Right renal cortex interstitium (tissue), 3 donors: ENCODE measurements around the gene TKT. TPM values are rescaled to one million over a fixed set of nuclear protein-coding genes. Genes with fewer than 3 reads are reported as not detected.

Experiments
- DNase-seq, 3 donors: peaks; one replicate each; pipeline ENCODE4 v3.0.0-alpha.2; 2013; ENCODE audit warnings: low read depth in 3 of 3, low spot score in 2 of 3
- polyA plus RNA-seq, 3 donors: library from polyadenylated mRNA; unstranded; fragments of 120-200 nt; gene quantifications; one replicate each; pipeline ENCODE4 v1.2.1, GENCODE V29; 2013; ENCODE audit not compliant: insufficient read length in 3 of 3

The TKT gene
- polyA plus RNA-seq, 3 donors = 90.4 to 106 (median 91.9) TPM

DNA sequence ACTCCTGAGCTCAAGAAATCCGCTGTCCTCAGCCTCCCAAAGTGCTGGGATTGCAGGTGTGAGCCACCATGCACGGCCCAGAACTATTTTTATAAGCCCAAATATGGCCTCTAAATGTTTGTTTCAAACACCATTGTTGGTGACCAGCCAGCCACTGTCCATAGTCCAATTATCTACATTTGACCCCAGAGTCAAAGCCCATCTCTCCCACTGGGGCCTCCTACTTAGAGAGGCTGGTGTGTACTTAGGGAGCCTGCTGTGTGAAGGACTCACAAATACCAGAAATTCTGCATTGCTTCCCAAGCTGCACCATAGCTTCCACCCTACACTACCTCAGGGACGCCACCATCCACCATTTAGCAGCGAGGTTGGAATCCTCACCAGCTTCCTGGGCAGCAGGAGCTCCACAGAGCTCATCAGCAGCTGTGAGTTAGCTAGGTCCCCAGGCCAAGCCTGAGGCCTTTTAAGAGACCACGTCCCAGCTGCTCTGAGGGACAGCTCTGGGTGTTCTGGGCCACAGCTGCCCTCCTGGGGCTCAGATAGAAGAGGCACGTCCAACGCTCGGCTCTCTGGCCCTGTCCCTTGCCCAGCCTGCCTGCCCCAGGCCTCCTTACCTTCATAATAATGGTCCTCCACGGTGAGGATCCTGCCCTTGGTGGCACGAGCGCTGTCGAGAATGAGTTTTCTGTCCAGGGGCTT is 29.5 kb downstream of the TKT start:
- no peak for DNase-seq

DNA sequence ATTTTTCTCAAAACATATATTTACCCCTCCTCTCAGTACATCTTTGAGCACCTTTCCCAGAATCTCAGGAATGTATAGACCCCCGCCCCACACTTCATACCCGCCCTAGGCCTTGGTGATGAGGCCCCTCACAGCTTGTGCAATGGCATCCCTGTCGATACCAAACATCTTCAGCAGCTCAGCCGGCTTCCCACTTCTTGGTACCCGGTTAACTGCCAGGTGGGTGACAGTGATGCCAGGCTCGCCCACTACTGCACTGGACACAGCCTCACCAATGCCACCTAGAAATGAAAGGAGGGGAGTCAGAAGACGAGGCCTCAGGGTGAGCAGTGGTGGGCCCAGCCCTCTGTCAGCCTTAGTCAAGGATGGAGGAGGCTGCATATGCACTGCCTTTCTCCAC is 30.2 kb downstream of the TKT start:
- no peak for DNase-seq

DNA sequence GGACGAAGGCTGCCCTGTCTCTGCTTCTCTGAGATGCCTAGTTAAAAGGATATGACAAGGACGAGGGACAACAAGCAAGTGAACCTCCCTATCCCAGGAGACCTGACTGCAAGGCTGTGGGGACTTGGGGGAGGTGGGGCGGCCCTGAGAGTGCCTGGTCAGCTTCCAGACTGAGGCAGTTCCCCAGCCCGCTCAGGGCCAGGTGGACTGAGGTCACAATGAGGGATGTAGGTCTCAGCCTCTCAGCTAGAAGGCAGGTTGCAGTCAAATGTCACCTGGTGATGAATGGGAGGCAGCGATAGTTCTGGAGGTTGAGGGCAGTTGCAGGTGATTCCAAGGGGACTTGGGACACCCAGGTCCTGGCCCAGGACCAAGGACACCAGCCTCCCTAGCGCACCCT is 30.6 kb downstream of the TKT start:
- DNase-seq = no peak

DNA sequence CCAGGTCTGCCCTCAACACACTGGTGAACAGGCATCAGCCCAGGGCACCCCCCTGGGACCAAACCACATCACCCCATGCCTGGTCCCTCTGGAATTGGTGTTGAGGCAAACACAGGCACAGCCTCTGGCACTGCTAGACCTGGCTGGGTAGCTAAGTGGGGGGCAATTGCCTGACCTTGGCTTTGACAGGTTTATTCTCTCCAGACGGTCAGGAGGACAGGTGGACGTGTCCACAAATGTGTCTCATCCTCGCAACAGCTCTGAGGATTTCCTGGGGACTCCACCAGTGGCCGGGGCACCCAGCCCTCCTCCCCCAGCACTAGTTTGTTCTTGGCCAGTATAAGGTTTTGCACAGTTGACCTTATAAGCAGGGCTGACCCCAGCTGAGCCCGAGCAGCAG is 31.3 kb downstream of the TKT start:
- no peak for DNase-seq

DNA sequence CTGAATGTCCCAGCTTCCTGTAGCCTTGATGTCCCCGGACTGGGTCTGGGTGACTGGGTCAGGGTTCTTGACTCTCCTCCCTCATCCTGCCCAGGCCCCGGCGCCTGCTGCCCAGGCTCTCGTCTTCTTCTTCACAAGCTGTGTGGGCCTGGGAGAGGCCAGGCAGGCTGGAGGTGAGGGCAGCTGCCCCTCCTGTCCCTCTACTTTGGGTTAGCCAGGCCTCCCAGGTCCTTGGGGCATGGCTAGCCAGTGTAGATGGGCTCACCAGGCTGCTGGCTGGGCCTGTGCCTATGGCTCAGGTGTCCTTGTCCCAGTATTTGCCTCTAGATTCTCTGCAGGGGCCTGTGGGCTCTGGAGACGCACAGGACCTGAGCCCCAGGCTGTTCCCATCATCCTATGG is 31.8 kb downstream of the TKT start:
- DNase-seq = no peak

DNA sequence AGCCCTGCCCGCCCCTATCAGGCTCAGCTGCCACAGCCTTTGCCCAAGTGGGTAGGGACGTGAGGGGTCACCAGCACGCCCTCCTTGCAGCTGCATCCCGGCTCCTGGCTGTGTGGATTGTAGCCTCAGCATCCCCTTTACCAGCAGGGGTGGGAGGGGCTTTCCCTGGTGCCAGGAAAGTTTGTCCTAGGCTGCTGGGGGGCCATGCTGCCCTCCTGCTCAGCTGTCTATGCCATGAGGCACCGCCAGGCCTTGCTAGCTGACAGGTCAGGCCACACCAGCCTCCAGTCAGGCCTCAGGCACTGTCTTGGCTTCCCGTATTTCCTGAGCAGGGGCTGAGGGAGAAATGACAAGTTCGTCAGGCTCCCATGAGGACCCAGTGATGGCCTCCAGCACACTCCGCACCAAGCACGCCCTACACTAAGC is 32.3 kb downstream of the TKT start:
- no peak for DNase-seq

DNA sequence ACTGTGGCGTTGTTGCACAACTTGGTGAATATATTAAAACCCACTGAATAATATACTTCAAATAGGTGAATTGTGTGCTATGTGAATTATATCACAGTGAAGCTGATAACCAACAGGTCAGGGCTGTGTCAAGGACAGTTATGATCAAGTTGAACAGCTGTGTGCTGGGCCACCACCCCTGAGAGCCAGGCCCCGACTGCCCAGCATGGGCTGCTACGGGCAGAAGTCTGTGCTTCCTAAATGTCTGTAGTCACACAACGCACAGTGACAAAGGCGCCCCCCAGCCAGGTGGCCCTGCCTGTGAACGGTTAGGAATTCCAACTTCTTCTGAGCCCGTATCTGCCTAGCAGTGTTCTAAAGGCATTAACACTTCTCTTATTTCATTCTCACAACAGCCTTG is 32.8 kb downstream of the TKT start:
- no peak for DNase-seq

DNA sequence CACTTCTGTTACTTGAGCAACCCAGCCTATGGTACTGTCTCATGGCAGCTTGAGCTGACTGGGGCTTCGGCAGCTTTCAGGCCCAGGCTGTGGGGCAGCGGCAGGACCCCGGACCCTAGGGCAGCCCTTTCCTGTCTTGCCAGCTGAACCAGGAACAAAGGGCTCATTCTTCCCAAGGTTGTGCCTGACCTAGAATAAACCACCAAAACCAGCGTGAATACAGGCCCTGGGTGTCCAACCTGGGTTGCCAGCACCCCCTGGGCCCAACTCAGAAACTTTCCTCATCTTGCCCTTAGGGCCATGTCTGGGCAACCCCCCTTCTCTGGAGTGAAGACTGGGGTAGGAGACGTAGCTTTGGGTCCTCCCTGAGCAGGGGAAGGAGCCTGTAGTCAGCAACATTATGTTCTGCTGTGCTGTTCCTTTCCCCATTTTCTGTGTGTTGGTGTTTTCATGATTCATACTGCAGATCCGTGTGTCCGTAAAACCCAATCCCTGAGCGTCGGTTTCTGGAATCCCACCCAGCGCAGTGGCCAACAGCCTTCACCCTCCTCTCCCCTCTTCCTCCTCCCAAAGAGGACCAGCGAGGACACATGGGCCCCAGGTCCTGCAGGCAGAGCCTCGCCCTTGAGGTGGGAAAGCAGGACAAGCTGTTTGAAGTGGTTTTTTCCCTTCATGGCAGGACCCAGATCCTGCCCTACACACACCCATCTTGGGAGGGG is 33.5 kb downstream of the TKT start:
- DNase-seq = no peak

DNA sequence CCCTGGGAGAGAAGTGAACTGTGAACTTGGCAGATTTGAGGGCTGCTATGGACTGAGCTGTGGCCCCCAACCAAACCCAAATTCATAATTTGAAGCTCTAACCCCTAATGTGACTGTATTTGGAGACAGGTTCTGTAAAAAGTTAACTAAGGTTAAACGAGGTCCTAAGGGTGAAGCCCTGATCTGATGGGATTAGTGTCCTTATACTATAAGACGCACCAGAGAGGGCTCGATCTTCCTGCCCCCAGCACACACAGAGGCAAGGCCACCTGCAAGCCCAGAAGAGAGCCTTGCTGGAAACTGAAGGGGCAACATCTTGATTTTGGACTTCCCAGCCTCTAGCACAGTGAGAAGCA is 34.0 kb downstream of the TKT start:
- no peak for DNase-seq

DNA sequence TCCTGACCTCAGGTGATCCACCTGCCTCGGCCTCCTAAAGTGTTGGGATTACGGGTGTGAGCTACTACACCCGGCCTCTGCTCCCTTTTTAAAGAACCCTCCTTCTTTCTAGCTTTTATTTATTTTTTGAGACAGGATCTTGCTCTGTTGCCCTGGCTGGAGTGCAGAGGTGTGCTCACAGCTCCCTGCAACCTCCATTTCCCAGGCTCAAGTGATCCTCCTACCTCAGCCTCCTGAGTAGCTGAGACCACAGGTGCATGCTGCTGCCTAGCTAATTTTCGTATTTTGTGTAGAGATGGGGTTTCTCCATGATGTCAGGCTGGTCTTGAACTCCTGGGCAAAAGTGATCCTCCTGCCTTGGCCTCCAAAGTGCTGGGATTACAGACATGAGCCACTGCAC is 34.5 kb downstream of the TKT start:
- DNase-seq = no peak

DNA sequence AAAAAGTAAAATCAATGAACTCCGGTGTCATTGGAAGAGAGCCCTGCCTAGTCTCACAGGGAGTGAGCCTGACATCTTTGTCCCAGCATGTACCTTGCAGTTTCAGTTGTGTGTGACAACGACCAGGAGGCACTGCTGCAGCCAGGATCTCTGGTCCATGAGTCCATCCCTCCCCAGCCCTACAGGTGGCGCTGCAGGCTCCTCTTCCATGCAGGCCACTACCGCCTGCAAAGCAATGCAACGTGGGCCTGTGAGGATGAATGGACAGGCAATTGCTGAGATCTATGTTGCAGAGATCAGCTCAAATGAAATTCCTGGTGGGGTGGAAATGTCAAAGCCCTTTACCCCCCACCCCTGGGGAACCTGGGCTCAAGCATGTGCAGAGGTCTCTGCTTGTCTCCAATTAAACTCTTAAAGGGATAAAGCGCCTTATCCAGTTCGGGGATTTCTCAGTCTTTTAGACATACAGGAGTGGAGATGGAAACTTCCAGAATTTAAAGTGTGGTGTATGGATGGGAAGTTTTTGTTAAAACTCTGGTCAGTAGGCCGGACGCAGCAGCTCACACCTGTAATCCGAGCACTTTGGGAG is 35.8 kb downstream of the TKT start:
- DNase-seq = peak; percentile 39 to 55 (median 53)

DNA sequence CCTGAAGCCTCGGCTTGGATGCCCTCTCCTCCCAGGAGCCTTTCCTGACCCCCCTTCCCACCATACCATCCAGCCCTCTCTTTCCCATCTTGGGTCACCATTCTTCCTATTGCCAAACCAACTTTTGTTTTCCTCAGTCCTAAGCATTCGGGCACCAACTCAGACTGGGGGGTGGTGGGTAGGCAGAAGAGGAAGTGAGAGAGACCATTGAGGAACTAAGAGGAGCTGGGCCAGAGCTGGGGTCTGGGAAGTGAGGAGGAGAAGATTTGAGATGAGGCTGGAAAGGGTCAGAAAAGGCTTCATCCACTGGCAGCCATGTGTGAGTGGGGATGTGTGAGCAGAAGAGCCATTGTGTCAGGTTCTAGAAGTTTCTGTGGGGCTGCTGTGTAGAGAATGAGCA is 37.7 kb downstream of the TKT start:
- no peak for DNase-seq

DNA sequence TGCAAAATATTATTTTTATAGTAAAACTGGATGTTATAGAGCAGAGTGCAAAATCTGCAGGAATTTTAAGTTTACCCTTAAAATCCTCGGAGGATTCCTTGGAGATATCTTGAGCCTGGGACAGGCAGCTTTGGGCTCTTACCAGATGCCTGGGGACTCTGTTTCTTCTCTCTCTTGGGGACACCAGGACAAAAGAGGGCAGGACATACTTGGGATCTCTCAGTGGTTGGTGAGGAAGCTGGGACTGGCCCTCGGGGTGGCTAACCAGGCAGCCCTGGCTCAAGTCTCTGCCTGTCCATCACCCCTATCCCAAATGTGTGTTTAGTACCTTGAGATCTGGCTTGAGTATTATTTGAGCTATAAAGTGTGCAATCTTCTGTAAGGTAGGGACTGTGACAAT is 38.6 kb downstream of the TKT start:
- no peak for DNase-seq

DNA sequence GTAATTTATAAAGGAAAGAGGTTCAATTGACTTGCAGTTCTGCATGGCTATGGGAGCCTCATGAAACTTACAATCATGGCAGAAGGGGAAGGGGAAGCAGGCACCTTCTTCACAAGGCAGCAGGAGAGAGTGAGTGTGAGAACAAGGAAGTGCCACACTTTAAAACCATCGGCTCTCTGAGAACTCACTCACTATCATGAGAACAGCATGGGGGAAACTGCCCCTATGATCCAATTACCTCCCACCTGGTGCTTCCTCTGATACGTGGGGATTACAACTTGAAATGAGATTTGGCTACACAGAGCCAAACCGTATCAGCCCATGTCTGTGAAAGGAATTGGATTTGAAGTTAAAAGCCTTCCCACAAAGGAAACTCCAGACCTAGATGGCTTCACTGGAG is 39.1 kb downstream of the TKT start:
- no peak for DNase-seq

DNA sequence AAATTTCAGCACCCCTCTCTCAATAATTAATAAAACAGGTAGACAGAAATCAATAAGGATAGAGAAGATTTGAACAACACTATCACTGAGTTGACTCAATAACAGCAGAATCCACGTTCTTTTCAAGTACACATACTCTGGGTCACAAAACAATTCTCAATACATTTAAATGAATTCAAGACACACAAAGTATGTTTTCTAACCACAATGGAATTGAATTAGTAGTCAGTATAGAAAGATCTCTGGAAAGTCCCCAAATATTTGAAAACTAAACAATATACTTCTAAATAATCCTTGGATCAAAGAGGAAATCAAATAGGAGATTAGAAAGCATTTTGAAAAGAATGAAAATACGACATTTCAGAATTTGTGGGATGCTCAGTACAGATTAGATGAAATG is 40.0 kb downstream of the TKT start:
- no peak for DNase-seq

DNA sequence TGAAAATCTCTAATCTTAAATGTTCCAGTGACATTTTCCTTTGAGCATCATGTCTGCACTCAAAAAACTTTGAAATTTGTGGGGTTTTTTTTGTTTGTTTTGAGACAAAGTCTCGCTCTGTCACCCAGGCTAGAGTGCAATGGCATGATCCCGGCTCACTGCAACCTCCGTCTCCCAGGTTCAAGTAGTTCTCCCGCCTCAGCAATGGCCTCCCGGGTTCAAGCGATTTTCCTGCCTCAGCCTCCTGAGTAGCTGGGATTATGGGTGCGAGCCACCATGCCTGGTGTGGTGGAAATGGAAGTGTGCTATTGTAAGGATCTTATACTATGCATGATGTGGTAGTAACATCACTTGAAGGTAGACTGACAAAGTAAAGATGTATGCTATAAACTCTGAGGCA is 42.5 kb downstream of the TKT start:
- no peak for DNase-seq

DNA sequence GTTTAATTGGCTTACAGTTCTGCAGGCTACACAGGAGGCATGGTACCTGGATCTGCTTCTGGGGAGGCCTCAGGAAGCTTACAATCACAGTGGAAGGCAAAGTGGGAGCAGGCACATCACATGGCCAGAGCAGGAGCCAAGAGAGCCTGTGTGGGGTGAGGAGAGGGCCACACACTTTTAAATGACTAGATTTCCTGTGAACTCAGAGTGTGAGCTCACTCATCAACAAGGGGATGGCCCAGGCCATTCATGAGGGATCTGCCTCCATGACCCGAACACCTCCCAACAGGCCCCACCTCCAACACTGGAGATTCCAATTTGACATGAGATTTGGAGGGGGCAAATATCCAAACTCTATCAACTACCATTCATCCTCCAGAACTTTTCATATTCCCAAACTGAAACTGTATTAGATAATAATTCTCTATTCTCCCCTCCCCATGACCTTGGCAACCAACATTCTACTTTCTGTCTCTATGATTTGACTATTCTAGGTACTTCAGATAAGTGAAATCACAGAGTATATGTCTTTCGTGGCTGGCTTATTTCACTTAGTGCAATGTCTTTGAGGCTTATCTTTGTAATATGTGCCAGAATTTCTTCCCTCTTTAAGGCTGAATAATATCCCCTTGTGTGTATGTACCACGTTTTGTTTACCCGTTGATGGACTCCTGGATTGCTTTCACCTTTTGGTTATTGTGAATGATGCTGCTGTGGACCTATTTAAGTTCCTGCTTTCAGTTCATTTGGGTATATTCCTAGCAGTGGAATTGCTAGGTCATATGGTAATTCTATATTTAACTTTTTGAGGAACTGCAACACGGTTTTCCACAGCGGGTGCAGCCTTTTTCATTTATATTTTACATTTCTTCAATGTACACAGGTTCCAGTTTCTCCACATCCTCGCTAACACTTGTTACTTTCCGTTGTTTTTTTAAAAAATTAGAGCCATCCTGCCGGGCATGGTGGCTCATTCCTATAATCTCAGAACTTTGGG is 43.8 kb downstream of the TKT start:
- no peak for DNase-seq

DNA sequence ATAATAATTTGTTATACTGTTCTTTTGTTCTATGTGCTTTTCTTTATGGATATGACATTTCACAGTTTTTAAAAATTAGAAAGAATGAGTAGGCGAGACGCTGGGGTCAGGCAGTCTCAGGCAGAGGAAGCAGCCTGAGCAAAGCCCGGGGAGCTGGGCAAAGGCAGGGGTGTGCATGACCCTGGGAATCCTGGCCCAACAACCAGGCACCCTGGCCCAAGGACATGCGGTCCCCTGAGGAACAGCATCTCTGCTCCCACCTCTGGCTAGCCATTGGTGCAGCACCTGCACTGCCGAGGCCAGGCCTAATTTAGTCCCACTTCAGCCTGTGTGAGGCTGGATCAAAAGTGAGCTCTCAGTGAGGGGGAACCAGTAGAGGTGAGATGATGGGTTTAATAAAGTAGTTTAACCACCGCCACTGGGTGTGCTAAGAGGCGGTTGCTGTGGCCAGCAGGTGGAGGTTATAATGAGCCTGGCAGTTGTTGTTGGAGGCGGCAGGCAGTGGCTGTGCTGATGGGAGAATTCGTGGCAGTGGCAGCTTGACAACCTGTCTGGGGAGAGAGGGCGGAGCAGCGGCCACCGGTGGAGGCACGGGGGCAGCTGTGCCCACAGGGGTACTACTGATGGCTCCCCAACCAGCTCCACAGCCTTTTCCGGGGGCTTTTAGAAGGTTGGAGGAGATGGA is 53.3 kb downstream of the TKT start:
- DNase-seq = no peak

DNA sequence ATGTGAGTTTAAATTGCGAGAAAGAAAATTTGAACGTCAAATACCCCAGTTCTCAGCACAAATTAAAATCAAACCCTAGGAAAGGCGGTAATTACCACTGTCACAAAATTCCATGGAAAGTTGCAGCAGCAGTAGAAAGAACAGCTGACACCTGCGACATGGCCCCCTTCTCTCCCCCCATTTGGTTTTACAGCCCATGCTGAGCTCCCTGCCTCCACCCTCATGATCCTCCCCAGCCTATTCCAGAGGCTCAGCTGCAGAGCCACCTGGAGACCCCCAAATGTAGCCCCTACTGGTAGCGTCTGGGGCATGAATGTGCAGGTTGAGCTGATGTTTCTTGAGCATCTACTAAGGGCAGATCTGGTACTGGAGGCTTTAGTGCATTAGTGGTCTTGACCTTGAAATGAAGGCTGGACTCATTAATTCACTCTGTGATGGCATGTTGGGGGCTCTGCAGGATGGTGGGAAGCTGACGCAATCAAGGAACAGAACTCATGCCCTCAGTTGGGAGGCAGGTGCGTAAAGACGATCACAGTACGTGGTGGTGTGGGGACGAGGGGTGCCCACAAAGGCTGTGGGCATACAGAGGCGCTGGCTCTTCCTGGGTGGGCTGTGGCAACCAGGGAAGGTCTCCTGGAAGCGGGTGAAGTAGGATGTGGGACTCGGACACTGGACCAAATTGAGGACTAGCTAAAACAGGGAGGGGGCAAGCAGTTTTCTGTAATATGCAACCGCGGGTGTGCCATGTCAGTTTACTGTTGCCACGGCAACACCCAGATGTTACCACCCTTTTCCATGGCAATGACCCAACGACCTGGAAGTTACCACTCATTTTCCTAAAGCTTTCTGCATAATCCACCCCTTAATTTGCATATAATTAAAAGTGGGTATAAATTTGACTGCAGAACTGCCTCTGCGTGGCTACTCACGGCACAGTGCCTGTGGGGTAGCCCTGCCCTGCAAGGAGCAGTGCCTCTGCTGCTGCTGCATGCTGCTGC is 55.0 kb downstream of the TKT start:
- no peak for DNase-seq
